Gastrocnemius medialis (tissue), 4 donors: ENCODE results near the gene ZCCHC3.

Experiments
- CTCF ChIP-seq, 5 experiments: fragments of 450-650 bp in 3 of 5; fragments of 200-600 bp in 2 of 5; sonication (generic) in 2 of 5; IDR thresholded peaks in 4 of 5; conservative IDR thresholded peaks in 1 of 5; 1 replicate in 4 of 5; 2 replicates in 1 of 5; pipeline ENCODE4 v1.5.1; 2016 to 2019; ENCODE audit warnings: antibody characterized with exemption in 5 of 5, mild to moderate bottlenecking in 3 of 5, moderate library complexity in 3 of 5
- POLR2A ChIP-seq, 2 donors: fragments of 450-650 bp; IDR thresholded peaks; one replicate each; pipeline ENCODE4 v1.6.1; 2017; ENCODE audit warnings: antibody characterized with exemption in 2 of 2, mild to moderate bottlenecking in 2 of 2, moderate library complexity in 2 of 2

DNA sequence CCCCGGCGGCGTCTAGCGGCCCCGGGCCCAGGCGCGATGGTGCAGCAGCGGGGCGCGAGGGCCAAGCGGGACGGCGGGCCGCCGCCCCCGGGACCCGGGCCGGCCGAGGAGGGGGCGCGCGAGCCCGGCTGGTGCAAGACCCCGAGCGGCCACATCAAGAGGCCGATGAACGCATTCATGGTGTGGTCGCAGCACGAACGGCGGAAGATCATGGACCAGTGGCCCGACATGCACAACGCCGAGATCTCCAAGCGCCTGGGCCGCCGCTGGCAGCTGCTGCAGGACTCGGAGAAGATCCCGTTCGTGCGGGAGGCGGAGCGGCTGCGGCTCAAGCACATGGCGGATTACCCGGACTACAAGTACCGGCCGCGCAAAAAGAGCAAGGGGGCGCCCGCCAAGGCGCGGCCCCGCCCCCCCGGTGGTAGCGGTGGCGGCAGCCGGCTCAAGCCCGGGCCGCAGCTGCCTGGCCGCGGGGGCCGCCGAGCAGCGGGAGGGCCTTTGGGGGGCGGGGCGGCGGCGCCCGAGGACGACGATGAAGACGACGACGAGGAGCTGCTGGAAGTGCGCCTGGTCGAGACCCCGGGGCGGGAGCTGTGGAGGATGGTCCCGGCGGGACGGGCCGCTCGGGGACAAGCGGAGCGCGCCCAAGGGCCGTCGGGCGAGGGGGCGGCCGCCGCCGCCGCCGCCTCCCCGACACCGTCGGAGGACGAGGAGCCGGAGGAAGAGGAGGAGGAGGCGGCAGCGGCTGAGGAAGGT lies 28.7 kb downstream of the ZCCHC3 start:
- TF ChIP-seq CTCF (IDR thresholded peaks at IDR 0.05 in 4 of 5, conservative IDR thresholded peaks at IDR 0.05 in 1 of 5) (no peak), POLR2A (IDR thresholded peaks at IDR 0.05) (no peak)
